ENCODE measurements around the gene ORM2.

DNA sequence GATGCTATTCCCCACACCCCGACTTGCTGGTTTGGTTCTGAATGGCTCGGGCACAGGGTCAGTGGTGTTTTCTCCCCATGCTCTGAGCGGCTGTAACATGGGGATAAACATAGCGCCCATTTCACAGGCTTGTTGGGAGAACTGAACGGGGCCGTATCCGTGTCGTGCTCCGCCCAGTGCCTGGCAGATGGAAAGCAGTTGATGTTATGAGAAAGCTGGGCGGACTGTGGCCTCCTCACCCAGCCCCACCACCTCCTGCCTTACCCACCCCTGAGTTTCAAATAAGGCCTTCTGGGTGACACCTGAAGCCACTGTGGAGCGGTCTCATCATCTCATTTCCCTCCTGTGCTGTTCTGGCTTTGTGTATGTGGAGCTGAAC is 14.5 kb downstream of the ORM2 start:
- TF ChIP-seq POLR2A (IDR thresholded peaks at IDR 0.05), result no peak
- TF ChIP-seq, protein P1, sequence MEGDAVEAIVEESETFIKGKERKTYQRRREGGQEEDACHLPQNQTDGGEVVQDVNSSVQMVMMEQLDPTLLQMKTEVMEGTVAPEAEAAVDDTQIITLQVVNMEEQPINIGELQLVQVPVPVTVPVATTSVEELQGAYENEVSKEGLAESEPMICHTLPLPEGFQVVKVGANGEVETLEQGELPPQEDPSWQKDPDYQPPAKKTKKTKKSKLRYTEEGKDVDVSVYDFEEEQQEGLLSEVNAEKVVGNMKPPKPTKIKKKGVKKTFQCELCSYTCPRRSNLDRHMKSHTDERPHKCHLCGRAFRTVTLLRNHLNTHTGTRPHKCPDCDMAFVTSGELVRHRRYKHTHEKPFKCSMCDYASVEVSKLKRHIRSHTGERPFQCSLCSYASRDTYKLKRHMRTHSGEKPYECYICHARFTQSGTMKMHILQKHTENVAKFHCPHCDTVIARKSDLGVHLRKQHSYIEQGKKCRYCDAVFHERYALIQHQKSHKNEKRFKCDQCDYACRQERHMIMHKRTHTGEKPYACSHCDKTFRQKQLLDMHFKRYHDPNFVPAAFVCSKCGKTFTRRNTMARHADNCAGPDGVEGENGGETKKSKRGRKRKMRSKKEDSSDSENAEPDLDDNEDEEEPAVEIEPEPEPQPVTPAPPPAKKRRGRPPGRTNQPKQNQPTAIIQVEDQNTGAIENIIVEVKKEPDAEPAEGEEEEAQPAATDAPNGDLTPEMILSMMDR (IDR thresholded peaks at IDR 0.05 in 8 of 11, conservative IDR thresholded peaks at IDR 0.05 in 3 of 11), result no peak
